ENCODE results near the gene EDIL3.
"Not testable (repeated sequence)": the region's sequence is repeated elsewhere in the genome, so short reads cannot be mapped to it uniquely, and the experiment has no call there.

DNA sequence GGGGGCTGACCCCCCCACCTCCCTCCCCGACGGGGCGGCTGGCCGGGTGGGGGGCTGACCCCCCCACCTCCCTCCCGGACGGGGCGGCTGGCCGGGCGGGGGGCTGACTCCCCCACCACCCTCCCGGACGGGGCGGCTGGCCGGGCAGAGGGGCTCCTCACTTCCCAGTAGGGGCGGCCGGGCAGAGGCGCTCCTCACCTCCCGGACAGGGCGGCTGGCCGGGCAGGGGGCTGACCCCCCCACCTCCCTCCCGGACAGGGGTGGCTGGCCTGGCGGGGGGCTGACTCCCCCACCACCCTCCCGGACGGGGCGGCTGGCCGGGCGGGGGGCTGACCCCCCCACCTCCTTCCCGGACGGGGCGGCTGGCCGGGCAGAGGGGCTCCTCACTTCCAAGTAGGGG is 72.4 kb downstream of the EDIL3 start:
- TF ChIP-seq POLR2A (IDR thresholded peaks at IDR 0.05), result not testable (repeated sequence)
- TF ChIP-seq, protein P1, sequence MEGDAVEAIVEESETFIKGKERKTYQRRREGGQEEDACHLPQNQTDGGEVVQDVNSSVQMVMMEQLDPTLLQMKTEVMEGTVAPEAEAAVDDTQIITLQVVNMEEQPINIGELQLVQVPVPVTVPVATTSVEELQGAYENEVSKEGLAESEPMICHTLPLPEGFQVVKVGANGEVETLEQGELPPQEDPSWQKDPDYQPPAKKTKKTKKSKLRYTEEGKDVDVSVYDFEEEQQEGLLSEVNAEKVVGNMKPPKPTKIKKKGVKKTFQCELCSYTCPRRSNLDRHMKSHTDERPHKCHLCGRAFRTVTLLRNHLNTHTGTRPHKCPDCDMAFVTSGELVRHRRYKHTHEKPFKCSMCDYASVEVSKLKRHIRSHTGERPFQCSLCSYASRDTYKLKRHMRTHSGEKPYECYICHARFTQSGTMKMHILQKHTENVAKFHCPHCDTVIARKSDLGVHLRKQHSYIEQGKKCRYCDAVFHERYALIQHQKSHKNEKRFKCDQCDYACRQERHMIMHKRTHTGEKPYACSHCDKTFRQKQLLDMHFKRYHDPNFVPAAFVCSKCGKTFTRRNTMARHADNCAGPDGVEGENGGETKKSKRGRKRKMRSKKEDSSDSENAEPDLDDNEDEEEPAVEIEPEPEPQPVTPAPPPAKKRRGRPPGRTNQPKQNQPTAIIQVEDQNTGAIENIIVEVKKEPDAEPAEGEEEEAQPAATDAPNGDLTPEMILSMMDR (IDR thresholded peaks at IDR 0.05), result not testable (repeated sequence)
